Prostate gland (tissue), 2 donors: Measurements from ENCODE around the gene RBM27. TPM values are rescaled to one million over a fixed set of nuclear protein-coding genes. Genes with fewer than 3 reads are reported as not detected.
"Not testable (repeated sequence)": the region's sequence is repeated elsewhere in the genome, so short reads cannot be mapped to it uniquely, and the experiment has no call there.

Experiments used
- DNase-seq: peaks from one replicate; pipeline ENCODE4 v3.0.0-alpha.2; 2019; ENCODE audit warnings: low spot score
- H3K27ac ChIP-seq, 2 donors: fragments of 200-600 bp; sonication (generic); 2 replicates each; pipeline ENCODE4 v1.5.1; 2017 to 2019
- H3K27me3 ChIP-seq: fragments of 200-600 bp; sonication (generic); replicated peaks from 2 replicates; pipeline ENCODE4 v1.5.1; 2019; ENCODE audit not compliant: insufficient read depth
- H3K36me3 ChIP-seq, 2 donors: fragments of 200-600 bp; sonication (generic); 1 replicate in 1 of 2; 2 replicates in 1 of 2; pipeline versions ENCODE4 v1.5.1 to v1.8.1; 2017 to 2019
- H3K4me1 ChIP-seq: fragments of 200-600 bp; sonication (generic); replicated peaks from 2 replicates; pipeline ENCODE4 v1.5.1; 2019
- H3K4me3 ChIP-seq, 2 donors: fragments of 200-600 bp; sonication (generic); 2 replicates each; pipeline ENCODE4 v1.5.1; 2017 to 2019
- H3K9me3 ChIP-seq: fragments of 200-600 bp; sonication (generic); 2 replicates; pipeline ENCODE4 v1.5.1; 2017
- CTCF ChIP-seq, 4 experiments: fragments of 200-600 bp in 2 of 4; fragments of 450-650 bp in 2 of 4; sonication (generic) in 2 of 4; IDR thresholded peaks; 1 replicate in 3 of 4; 2 replicates in 1 of 4; pipeline ENCODE4 v1.5.1; 2016 to 2019; ENCODE audit warnings: antibody characterized with exemption in 4 of 4, mild to moderate bottlenecking in 2 of 4, moderate library complexity in 2 of 4
- POLR2A ChIP-seq: fragments of 450-650 bp; IDR thresholded peaks from one replicate; pipeline ENCODE4 v1.6.1; 2016; ENCODE audit warnings: antibody characterized with exemption, mild to moderate bottlenecking
- POLR2AphosphoS5 ChIP-seq: sonication (generic); formaldehyde crosslinking; IDR thresholded peaks from one replicate; pipeline ENCODE4 v1.6.1; 2017; ENCODE audit warnings: antibody characterized with exemption
- WGBS: methylation state at CpG from one replicate; pipeline ENCODE4 v1.1.5; 2018; 5-methylcytosine and 5-hydroxymethylcytosine counted together
- intact Hi-C: fragments of 100-400 bp; cut with DNase I; formaldehyde crosslinking; loops from one replicate; pipeline ENCODE4 v1.14.2; 2022
- total RNA-seq, 2 donors: library from RNA; depleted of rRNA; stranded (reverse); fragments of >200 nt; gene quantifications; one replicate each; pipeline ENCODE4 v1.1.0, GENCODE V29; 2016

Gene RBM27
- total RNA-seq, 2 donors from 2014 or later, result 20.9 to 58.9 TPM

GRCh38 chr5:146205499-146206202 lies 2.2 kb downstream of the RBM27 start:
- H3K36me3 ChIP-seq, result no peaks in the 10 kb centered on the region
- intact Hi-C loops, result loop anchor here (10.0 kb wide), 1 partner anchor 239 kb away; the partner anchor contains the start of gene TCERG1
- no peak overlapping the region for H3K4me3 ChIP-seq
- H3K27me3 ChIP-seq, result no peaks in the 10 kb centered on the region
- no peak for DNase-seq
- TF ChIP-seq POLR2A (no peak), POLR2AphosphoS5 (no peak), CTCF (IDR thresholded peaks at IDR 0.05) (no peak)
- H3K4me1 ChIP-seq, result peaks cover 5% of the 10 kb centered on the region
- 90% methylated on average over 11 of the region's 11 CpGs for WGBS
- no peak overlapping the region for H3K27ac ChIP-seq
- H3K9me3 ChIP-seq, result no peaks in the 10 kb centered on the region

GRCh38 chr5:146206257-146206656 lies 2.9 kb downstream of the RBM27 start:
- no peak overlapping the region for H3K4me3 ChIP-seq
- intact Hi-C loops, result loop anchor here (10.0 kb wide), 1 partner anchor 239 kb away; the partner anchor contains the start of gene TCERG1
- no peak for DNase-seq
- TF ChIP-seq POLR2A (no peak), CTCF (IDR thresholded peaks at IDR 0.05) (no peak), POLR2AphosphoS5 (no peak)
- WGBS, result 68% methylated on average over 2 of the region's 2 CpGs
- H3K4me1 ChIP-seq, result peaks cover 5% of the 10 kb centered on the region
- H3K27me3 ChIP-seq, result no peaks in the 10 kb centered on the region
- no peaks in the 10 kb centered on the region for H3K9me3 ChIP-seq
- no peak overlapping the region for H3K27ac ChIP-seq
- no peaks in the 10 kb centered on the region for H3K36me3 ChIP-seq

- H3K36me3 ChIP-seq, result no peaks in the 10 kb centered on the region
- H3K27me3 ChIP-seq, result no peaks in the 10 kb centered on the region
- no peak for DNase-seq
- H3K27ac ChIP-seq, result no peak overlapping the region
- no peaks in the 10 kb centered on the region for H3K9me3 ChIP-seq
- peaks cover 5% of the 10 kb centered on the region for H3K4me1 ChIP-seq
- TF ChIP-seq POLR2A (no peak), POLR2AphosphoS5 (no peak), CTCF (IDR thresholded peaks at IDR 0.05) (peak in 1 of 4 experiments; percentile 13)
- intact Hi-C loops, result loop anchor here (10.0 kb wide), 1 partner anchor 236 kb away; the partner anchor contains the start of gene TCERG1
- WGBS, result 58% methylated on average over 3 of the region's 3 CpGs
- H3K4me3 ChIP-seq, result no peak overlapping the region
These were observed 5.6 kb downstream of the RBM27 start for GRCh38 chr5:146208916-146209522.

GRCh38 chr5:146209714-146210113 lies 6.3 kb downstream of the RBM27 start:
- Histone ChIP-seq H3K27me3 (no peaks in the 10 kb centered on the region), H3K4me1 (peaks cover 5% of the 10 kb centered on the region), H3K27ac (no peak overlapping the region), H3K4me3 (no peak overlapping the region), H3K9me3 (no peaks in the 10 kb centered on the region), H3K36me3 (no peaks in the 10 kb centered on the region)
- DNase-seq, result no peak
- 82% methylated on average over 2 of the region's 2 CpGs for WGBS
- TF ChIP-seq CTCF (IDR thresholded peaks at IDR 0.05) (no peak), POLR2A (no peak), POLR2AphosphoS5 (no peak)
- intact Hi-C loops, result loop anchor here (10.0 kb wide), 1 partner anchor 235 kb away; the partner anchor contains the start of gene TCERG1

- H3K27ac ChIP-seq, H3K36me3 ChIP-seq, H3K27me3 ChIP-seq, DNase-seq, H3K9me3 ChIP-seq, H3K4me1 ChIP-seq, intact Hi-C loops, H3K4me3 ChIP-seq: not testable (repeated sequence)
- WGBS, result over 99% methylated on average over 13 of the region's 13 CpGs
These were observed 7.4 kb downstream of the RBM27 start for GRCh38 chr5:146210810-146211209.
